GM18502 (cell line): ENCODE results near the gene CFAP57.

Source experiments
- ATAC-seq: cut with Tn5 transposase; IDR thresholded peaks from one replicate; pipeline ENCODE4 v1.9.1; 2021; ENCODE audit warnings: mild to moderate bottlenecking; ENCODE audit not compliant: unreplicated experiment, poor library complexity

The CFAP57 gene

DNA sequence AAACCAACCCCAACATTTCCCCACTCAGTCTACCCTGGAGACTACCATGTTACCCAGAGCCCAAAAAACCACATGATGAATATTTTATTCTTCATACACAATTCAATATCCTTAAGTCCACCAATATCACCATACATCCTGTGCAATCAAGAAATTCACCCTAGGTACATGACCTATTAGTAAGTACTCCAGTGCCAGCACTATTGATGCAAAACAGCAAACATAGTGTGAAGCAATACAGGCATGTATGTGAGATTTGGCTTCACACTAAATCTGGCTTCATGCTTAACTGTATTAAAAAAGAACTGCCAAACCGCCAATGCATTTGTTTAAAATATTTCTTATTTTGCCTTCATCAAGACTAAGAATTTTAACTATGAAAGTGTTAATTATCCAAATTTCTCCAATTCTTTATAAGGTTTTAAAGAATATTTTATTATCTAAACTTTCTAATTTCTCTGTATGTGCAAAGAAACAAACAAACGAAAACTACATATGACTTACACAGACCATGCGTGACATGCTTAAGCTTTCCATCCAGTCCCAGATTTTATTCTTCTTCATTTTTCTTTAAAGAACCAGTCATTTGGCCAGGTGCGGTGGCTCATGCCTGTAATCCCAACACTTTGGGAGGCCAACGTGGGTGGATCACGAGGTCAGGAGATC lies 75.3 kb downstream of the CFAP57 start:
- no peak for ATAC-seq

DNA sequence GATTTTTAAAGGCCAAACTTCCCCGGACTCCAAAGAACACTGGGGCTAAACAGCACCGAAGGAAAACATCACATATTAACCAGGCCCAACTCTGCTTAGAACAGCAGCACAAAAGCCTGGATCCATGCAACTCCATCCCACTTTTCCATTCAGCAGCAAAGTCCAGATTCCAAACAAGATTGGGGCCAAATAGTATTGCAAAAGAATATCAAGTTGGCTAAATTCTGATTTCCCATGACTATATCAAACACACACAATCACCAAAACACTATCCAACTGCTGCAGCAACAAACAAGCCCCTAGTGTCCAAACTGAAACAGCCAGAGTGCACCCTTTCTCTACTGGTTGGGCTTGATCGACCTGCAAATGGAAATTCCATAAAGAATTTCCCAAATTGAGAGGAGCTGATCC lies 78.2 kb downstream of the CFAP57 start:
- no peak for ATAC-seq

- no peak for ATAC-seq
These were observed 78.9 kb downstream of the CFAP57 start for GRCh38 chr1:43251024-43251423.

DNA sequence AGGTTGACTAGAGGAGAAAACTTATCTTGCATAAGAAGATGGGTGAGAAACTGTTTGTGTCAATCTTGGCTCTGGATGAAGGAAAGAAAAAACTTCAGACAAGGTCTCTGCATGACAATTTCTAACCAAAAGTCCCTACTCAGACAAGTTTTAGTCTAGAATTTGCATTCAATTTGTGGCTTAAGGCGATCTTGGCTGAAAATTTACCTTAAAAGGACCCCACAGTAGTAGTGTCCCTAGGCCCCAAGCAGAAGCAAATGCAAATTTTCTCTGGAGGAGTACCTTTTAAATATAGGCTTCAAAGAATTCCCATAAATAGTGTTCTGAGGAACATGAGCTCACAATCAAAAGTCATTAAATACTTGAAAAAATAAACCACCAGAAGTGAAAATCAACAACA lies 80.1 kb downstream of the CFAP57 start:
- ATAC-seq = no peak

DNA sequence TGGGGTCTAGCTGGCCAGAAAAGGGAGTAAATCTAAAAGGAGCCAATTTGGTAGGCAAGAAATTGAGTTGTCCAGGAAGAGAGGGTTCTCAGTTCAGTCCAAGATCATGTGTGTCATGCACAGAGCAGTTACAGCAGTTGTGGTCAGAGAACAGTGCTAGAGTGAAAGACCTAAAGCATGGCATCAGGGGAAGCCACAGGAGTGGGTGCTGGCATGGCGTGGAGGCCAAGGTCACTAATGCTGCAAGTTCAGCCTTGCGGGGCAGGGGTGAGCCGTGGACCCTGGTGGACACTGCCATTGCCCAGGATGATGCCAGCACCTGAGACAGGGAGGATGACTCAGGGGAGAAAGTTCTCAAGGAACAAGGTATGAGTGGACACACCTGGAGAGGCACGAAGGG lies 81.0 kb downstream of the CFAP57 start:
- no peak for ATAC-seq

DNA sequence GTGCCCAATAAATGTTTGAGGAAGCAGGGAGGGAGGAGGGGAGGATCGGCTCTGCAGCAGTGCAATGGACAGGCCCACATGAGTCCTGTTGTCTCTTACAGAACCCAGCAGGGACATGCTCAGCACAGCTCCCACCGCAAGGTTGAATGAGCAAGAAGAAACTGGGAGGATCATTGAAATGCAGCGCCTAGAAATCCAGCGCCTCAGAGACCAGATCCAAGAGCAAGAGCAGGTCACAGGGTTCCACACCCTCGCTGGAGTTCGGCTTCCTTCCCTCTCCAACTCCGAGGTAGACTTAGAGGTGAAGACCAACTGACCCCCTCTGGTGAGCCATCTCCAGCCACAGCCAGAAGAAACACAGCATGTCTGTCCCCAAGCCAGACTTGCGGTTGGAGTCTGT lies 81.7 kb downstream of the CFAP57 start:
- no peak for ATAC-seq

- ATAC-seq = no peak
These were observed 83.5 kb downstream of the CFAP57 start for GRCh38 chr1:43255438-43256210.

DNA sequence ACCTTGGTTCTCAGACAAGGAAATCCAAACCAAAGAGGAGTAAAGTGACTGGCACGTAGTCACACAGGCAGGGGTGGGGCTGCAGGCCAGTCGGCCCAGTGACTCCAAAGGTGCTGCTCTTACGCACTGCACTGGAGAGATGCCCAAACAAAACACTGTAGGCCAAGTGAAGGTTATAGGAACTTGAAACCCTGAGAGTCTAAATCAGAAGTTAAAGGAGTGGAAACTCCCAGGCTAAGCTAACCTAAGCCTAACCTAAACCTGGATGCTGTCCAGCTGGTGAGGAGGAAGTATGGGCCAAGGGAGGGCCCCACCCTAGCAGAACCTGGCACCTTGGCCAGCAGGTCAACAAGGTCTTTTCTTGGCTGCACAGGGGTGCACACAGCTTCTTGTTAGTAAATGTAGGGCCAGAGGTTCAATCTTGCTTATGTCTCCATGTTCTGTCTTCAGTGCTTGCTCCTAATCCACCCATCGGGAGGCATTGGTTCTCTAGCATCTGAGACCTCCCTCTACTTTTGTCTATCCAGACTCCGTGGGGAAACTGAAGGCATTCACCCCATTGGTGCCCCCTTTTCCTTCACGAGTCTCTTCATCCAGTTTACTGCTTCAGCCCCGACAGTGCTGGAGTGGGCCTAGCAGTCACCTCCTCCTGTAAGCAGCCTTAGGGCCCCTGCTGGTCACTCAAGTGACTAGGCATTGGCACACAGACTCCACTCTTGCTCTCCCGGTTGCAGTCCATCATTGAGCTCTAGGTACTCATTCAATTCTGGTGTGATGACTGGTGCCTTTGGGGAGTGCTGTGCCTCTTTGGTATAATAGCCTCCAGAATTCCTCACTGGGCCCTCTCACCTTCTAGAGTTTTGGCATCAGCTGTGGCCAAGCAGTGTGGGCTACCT lies 84.8 kb downstream of the CFAP57 start:
- ATAC-seq = no peak

DNA sequence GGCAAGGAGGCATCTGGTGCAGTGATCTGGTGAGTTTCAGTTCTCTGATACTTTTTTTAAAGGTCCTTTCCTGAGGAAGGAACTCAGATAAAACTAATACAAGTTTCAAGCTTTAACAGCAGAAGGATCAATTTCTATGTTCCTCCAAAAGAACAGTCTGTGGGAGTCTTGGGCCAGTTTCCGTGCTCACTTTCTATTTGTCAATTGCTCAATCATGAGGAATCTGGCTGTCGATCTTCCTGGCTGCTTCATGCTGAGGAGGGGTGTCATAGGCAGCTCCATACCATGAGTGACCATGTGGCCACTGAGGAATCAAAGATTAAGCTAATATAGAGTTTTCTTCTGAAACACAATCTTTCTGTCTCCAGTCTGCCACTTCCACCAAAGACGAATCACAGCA lies 86.2 kb downstream of the CFAP57 start:
- no peak for ATAC-seq

DNA sequence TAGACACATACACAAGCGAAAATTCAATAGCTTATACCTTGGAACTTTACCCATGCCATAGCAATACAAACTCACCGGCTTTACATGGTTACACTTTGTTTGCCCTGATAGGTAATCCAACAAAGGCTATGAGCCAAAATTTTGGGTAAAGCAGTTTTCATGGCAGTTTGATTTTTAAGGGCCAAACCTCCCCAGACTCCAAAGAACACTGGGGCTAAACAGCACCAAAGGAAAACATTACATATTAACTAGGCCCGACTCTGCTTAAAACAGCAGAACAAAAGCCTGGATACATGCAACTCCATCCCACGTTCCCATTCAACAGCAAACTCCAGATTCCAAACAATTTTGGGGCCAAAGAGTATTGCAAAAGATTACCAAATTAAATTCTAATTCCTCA lies 93.3 kb downstream of the CFAP57 start:
- ATAC-seq = no peak

- ATAC-seq = no peak
These were observed 94.8 kb downstream of the CFAP57 start for GRCh38 chr1:43266881-43267280.

DNA sequence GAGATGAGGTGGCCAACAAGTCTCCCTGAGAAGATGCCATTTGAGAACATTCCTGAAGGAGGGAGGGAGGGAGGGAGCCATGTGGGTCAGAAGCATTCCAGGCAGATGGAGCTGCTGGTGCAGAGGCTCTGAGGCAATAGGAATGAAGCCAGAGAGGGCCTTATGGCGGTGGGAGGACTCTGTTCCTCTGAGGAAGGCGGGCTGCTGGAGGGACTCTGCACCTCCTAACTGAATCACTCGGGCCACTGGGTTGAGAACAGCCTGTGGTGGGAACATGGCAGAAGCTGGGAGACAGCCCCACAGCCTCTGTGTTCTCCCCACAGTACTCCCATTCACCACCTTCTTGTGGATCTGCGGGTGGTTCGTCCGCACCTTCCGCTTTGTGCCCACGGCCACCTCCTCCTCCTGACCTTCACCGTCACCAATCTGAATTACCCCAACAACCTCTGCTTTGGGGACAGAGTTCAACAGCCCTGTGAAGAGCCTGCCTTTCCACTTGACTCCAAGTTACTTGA lies 95.2 kb downstream of the CFAP57 start:
- no peak for ATAC-seq

DNA sequence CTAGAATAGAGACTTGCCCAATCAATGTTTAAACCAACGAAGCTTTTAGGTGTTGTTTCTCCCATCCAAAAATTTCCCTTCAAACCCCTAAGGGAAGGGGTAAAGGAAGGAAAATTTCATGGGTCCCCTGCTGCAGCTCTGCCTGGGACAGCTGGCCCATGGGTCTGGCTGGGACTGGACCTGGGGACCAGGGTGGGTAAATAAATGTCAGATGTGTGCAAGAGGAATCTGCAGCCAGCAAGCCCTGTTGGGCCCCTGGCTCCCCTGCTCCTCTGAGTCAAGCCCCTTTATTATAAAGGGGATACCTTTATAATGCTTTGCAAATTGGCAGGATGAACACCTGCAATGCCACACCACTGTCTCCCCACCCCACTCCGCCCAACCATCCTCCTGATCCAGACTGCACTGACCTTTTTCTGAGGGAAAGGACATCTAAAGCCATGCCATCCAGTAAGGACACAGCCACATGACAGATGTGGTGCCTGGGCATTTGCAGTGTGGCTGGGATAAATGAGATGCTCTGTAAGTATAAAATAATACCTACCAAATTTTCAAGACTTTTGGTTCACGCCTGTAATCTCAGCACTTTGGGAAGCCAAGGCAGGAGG lies 95.8 kb downstream of the CFAP57 start:
- ATAC-seq = no peak

GRCh38 chr1:43269627-43270375 lies 97.7 kb downstream of the CFAP57 start, which contains the start of gene TMEM125:
TMEM125 (plus strand) TSS chr1:43269983; CDS start chr1:43272723, 2,740 bp downstream.
- no peak for ATAC-seq

- ATAC-seq = no peak
These were observed 98.4 kb downstream of the CFAP57 start for GRCh38 chr1:43270421-43271095.

DNA sequence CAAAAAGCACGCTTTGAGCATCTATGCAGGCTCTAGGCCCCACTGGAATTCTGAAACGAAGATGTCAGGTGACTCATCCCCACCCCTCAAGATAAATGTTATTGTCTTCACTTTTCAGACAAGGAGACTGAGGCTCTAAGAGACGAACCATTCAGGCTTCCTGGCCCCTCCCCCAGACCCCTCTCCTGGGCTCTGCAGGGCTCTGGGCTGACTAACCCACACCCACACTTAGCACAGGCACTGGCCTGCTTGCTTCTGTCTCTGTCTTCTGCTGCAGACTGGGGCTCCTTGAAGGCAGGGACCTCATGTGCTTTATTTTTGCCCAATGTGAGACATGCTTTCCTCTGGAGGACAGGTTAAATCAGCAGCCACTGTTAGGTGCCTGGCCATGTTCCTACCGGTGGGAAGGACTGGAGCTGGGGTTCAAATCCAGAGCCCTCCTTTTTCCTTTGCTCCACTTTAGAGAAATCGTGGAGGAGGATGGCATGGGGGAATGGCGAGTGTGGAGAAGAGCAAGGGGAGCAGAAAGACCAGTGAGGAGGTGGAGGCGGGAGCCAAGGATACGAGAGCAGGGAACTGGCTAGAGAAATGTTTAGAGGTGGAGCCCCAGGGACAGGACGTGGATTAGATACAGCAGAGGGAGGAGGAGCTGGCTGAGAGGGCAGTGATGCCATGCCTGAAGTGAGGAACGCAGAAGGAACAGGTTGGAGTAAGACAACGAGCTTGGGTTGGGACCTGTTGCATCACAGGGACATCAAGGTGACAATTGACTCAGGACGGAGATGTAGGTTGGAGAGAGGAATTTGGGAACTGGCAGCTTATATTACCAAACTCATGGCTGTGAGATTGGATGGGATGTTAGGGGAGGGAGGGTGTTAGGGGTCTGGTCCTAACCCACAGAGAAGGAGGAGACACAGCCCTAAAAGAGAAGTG lies 99.3 kb downstream of the CFAP57 start:
- ATAC-seq = no peak

DNA sequence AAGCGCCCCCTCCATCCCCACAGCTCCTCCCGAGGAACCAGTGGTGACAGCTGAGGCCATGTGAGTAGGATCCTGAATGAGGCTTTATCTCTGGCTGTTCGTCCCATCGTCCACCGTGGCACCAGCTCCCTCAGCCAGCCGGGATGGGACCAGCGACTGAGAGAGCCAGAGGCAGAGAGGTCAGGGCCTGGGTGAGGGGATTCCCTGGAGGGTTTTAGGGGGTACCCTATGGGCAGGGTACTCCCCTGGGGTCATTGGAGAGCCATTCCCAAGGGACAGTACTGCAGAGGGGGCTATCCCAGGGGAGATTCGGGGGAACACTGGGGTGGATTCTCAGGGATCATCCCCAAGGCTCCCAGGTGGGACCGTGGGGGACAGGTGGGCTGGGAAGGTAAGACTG lies 100.0 kb downstream of the CFAP57 start:
- ATAC-seq = no peak
